ENCODE data around the gene IFITM5.

Gene IFITM5

DNA sequence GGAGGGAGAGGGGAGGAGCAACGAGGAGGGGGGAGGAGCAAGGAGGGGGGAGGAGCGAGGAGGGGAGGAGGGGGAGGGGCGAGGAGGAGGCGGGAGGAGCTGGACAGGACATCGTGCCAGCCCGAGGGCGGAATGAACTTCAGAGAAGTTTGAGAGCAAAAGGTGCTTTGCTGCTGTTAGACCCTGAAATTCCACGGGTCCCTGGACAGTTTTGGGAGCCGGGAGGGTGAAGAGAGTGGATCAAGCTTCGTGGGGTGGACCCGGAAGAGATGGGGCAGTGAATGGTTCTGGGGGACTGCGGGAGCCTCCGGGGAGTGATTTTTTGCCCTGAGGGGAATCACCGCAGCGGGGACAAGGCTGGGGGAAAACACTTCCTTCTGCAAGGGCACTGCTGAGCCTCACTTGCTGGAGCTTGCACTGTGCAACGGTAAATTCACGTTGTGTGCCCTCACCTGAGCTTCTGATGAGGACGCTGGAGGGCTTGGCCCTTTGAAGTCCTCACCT lies 31.8 kb downstream of the IFITM5 start:
- Histone ChIP-seq H3K27ac (no peak overlapping the region), H3K4me3 (ENCODE audit: low read depth, low read length) (no peak overlapping the region), H3K27me3 (replicated peaks) (no peaks in the 10 kb centered on the region), H3K36me3 (replicated peaks) (no peaks in the 10 kb centered on the region)
- TF ChIP-seq, protein P1, sequence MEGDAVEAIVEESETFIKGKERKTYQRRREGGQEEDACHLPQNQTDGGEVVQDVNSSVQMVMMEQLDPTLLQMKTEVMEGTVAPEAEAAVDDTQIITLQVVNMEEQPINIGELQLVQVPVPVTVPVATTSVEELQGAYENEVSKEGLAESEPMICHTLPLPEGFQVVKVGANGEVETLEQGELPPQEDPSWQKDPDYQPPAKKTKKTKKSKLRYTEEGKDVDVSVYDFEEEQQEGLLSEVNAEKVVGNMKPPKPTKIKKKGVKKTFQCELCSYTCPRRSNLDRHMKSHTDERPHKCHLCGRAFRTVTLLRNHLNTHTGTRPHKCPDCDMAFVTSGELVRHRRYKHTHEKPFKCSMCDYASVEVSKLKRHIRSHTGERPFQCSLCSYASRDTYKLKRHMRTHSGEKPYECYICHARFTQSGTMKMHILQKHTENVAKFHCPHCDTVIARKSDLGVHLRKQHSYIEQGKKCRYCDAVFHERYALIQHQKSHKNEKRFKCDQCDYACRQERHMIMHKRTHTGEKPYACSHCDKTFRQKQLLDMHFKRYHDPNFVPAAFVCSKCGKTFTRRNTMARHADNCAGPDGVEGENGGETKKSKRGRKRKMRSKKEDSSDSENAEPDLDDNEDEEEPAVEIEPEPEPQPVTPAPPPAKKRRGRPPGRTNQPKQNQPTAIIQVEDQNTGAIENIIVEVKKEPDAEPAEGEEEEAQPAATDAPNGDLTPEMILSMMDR (IDR thresholded peaks at IDR 0.05; ENCODE audit: low read depth, low read length, missing control alignments) = no peak
- in situ Hi-C loops (cut with HindIII; ENCODE audit: low pct_ligation_motif_present, low sequenced_read_pairs) = no loop called here
- no peak for DNase-seq

GRCh38 chr11:266676-267439 lies 32.5 kb downstream of the IFITM5 start:
- in situ Hi-C loops (cut with HindIII; ENCODE audit: low pct_ligation_motif_present, low sequenced_read_pairs) = no loop called here
- H3K36me3 ChIP-seq (replicated peaks) = no peaks in the 10 kb centered on the region
- no peak overlapping the region for H3K4me3 ChIP-seq (ENCODE audit: low read depth, low read length)
- TF ChIP-seq, protein P1 (IDR thresholded peaks at IDR 0.05; ENCODE audit: low read depth, low read length, missing control alignments) = no peak
- no peaks in the 10 kb centered on the region for H3K27me3 ChIP-seq (replicated peaks)
- H3K27ac ChIP-seq = no peak overlapping the region
- no peak for DNase-seq

GRCh38 chr11:261624-262023 lies 37.7 kb downstream of the IFITM5 start:
- H3K27me3 ChIP-seq (replicated peaks) = no peaks in the 10 kb centered on the region
- no peak for DNase-seq
- no peak overlapping the region for H3K4me3 ChIP-seq (ENCODE audit: low read depth, low read length)
- TF ChIP-seq, protein P1 (IDR thresholded peaks at IDR 0.05; ENCODE audit: low read depth, low read length, missing control alignments) = no peak
- no peaks in the 10 kb centered on the region for H3K36me3 ChIP-seq (replicated peaks)
- H3K27ac ChIP-seq = no peak overlapping the region
- in situ Hi-C loops (cut with HindIII; ENCODE audit: low pct_ligation_motif_present, low sequenced_read_pairs) = no loop called here

DNA sequence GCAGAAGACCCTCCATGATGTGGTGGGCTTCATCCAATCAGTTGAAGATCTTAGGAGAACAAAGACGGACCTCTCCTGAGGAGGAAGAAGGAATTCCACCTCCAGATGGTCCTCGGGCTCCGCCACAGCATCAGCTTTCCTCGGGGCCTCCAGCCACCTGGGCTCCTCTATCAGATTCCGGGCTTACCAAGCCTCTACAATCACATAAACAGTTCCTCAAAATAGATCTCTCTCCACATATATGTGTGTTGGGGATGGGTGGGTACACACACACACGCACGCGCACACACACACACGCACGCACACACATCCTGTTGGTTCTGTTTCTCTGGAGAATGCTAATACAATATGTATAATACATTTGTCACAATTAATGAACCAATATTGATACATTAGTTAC lies 39.9 kb downstream of the IFITM5 start:
- Histone ChIP-seq H3K27ac (no peak overlapping the region), H3K36me3 (replicated peaks) (no peaks in the 10 kb centered on the region), H3K4me3 (ENCODE audit: low read depth, low read length) (no peak overlapping the region), H3K27me3 (replicated peaks) (no peaks in the 10 kb centered on the region)
- TF ChIP-seq, protein P1 (IDR thresholded peaks at IDR 0.05; ENCODE audit: low read depth, low read length, missing control alignments) = no peak
- in situ Hi-C loops (cut with HindIII; ENCODE audit: low pct_ligation_motif_present, low sequenced_read_pairs) = no loop called here
- no peak for DNase-seq

GRCh38 chr11:257766-258493 lies 41.4 kb downstream of the IFITM5 start:
- H3K36me3 ChIP-seq (replicated peaks) = peaks cover 10% of the 10 kb centered on the region
- in situ Hi-C loops (cut with HindIII; ENCODE audit: low pct_ligation_motif_present, low sequenced_read_pairs) = no loop called here
- TF ChIP-seq, protein P1 (IDR thresholded peaks at IDR 0.05; ENCODE audit: low read depth, low read length, missing control alignments) = peak; percentile 41
- H3K4me3 ChIP-seq (ENCODE audit: low read depth, low read length) = no peak overlapping the region
- H3K27me3 ChIP-seq (replicated peaks) = no peaks in the 10 kb centered on the region
- DNase-seq = no peak
- no peak overlapping the region for H3K27ac ChIP-seq
